CD4-positive, alpha-beta T cell (primary cell): ENCODE data around the gene CYP24A1. TPM values are rescaled to one million over a fixed set of nuclear protein-coding genes. Genes with fewer than 3 reads are reported as not detected.

Source experiments
- ATAC-seq: fragments of 200-7000 bp; cut with Tn5 transposase; one replicate; pipeline ENCODE4 v1.10.0; 2022; ENCODE audit warnings: mild to moderate bottlenecking; ENCODE audit not compliant: poor library complexity
- CTCF ChIA-PET: fragments of 350-600 bp; sonication (Branson Sonifier 250); formaldehyde crosslinking; loops from one replicate; lab custom pipeline; 2021; ENCODE audit warnings: antibody characterized with exemption, inconsistent platforms; lab: Charles Lee
- POLR2A ChIA-PET: fragments of 350-600 bp; sonication (Branson Sonifier 250); formaldehyde crosslinking; loops from one replicate; lab custom pipeline; 2021; ENCODE audit warnings: antibody characterized with exemption, inconsistent platforms; lab: Charles Lee
- DNase-seq, 14 experiments: peaks; one replicate each; pipeline ENCODE4 v3.0.0-alpha.2; 2013 to 2020; ENCODE audit warnings: mixed read lengths in 2 of 14
- H3K27ac ChIP-seq, 2 donors: one replicate each; pipeline versions ENCODE4 v1.5.1 to v1.7.0; 2013; ENCODE audit warnings: low read length in 2 of 2, low read depth in 1 of 2, mild to moderate bottlenecking in 1 of 2
- H3K27me3 ChIP-seq, 2 experiments: 1 replicate in 1 of 2; 2 replicates in 1 of 2; pipeline versions ENCODE4 v1.6.1 to v1.7.0; 2013; ENCODE audit warnings: low read length in 2 of 2, control low read depth in 1 of 2, mild to moderate bottlenecking in 1 of 2, moderate library complexity in 1 of 2; ENCODE audit not compliant: insufficient read depth in 2 of 2, control insufficient read depth in 1 of 2
- H3K36me3 ChIP-seq: one replicate; pipeline ENCODE4 v1.6.1; 2013; ENCODE audit warnings: low read length, control low read depth; ENCODE audit not compliant: insufficient read depth
- H3K4me1 ChIP-seq: one replicate; pipeline ENCODE4 v1.6.1; 2013; ENCODE audit warnings: low read length, control low read depth; ENCODE audit not compliant: insufficient read depth
- H3K4me3 ChIP-seq: one replicate; pipeline ENCODE4 v1.5.1; 2013; ENCODE audit warnings: mild to moderate bottlenecking, low read length, moderate library complexity
- H3K9me3 ChIP-seq, 2 experiments: 1 replicate in 1 of 2; 2 replicates in 1 of 2; pipeline versions ENCODE4 v1.6.1 to v1.7.0; 2013; ENCODE audit warnings: low read length in 2 of 2, mild to moderate bottlenecking in 2 of 2, control low read depth in 1 of 2, moderate library complexity in 1 of 2; ENCODE audit not compliant: control insufficient read depth in 1 of 2, insufficient read depth in 1 of 2
- H3K27ac Mint-ChIP-seq: one replicate; pipeline ENCODE4 v1.8.0; 2020; ENCODE audit warnings: mixed read lengths
- H3K27me3 Mint-ChIP-seq: one replicate; pipeline ENCODE4 v1.8.0; 2021; ENCODE audit warnings: mixed read lengths
- H3K36me3 Mint-ChIP-seq: one replicate; pipeline ENCODE4 v1.8.0; 2021; ENCODE audit warnings: low read depth, mixed read lengths
- H3K4me1 Mint-ChIP-seq: one replicate; pipeline ENCODE4 v1.8.0; 2021; ENCODE audit warnings: low read depth, mixed read lengths
- H3K4me3 Mint-ChIP-seq: one replicate; pipeline ENCODE4 v1.8.0; 2020; ENCODE audit warnings: mild to moderate bottlenecking, mixed read lengths
- H3K9me3 Mint-ChIP-seq: one replicate; pipeline ENCODE4 v1.8.0; 2020; ENCODE audit warnings: mixed read lengths
- intact Hi-C, 2 experiments: fragments of 100-400 bp; cut with DNase I in 1 of 2; cut with micrococcal nuclease in 1 of 2; formaldehyde crosslinking; loops; one replicate each; pipeline versions ENCODE4 v1.15.1 to v1.9.0; 2023 to 2025; cut with DNase I, micrococcal nuclease
- total RNA-seq, 174 experiments: library from RNA in 2 of 174; stranded (reverse) in 2 of 174; gene quantifications; one replicate each; pipeline ENCODE4 v1.2.3 and lab custom pipeline; 2021 to 2026
- TF ChIP-seq, protein P1 (sequence below): fragments of 200-600 bp; IDR thresholded peaks from one replicate; pipeline ENCODE4 v1.8.0; 2022; ENCODE audit warnings: antibody characterized with exemption, mild to moderate bottlenecking

Gene CYP24A1
- total RNA-seq, 2 experiments from 2014 or later = 0.56 to 1.0 TPM

DNA sequence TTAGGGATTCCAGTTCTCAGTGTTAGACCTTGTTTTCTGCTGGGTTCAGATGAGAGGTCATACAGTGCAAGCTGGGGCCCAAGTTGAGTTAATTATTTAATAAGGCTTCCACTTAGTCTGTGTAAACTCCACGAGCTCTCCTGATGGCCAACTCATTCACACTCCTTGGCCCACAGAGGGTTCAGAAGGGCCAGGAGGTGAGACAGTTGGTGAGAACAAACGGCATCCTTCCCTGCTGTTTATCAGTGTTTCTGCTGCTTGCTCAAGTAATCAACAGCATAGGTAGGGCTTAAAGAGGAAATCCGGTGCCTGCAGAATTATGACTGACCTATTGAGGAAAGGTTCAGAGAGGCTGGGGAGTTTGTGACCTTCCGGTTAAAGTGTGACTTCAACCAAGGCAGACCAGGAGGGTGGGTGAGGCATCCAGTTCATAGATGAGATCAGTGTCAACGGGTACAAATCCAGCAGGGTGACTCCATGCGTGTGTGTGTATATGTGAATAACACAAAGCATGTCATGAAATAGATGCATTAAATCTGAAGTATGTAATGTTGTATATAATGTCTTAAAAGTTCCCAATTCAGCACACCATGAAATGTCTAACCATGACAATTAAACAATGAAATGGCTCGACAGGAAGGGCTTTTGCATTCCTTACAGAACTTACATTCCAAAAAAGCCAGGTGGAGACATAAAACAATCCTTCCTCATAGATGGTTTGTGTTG is 66.0 kb downstream of the CYP24A1 start:
- Histone ChIP-seq H3K36me3 (no peaks in the 10 kb centered on the region), H3K4me3 (no peak overlapping the region), H3K4me1 (no peaks in the 10 kb centered on the region), H3K27ac (no peak overlapping the region), H3K9me3 (no peaks in the 10 kb centered on the region), H3K27me3 (peaks cover 0 to 2% of the 10 kb centered on the region in 2 experiments)
- no peak for DNase-seq
- TF ChIP-seq, protein P1, sequence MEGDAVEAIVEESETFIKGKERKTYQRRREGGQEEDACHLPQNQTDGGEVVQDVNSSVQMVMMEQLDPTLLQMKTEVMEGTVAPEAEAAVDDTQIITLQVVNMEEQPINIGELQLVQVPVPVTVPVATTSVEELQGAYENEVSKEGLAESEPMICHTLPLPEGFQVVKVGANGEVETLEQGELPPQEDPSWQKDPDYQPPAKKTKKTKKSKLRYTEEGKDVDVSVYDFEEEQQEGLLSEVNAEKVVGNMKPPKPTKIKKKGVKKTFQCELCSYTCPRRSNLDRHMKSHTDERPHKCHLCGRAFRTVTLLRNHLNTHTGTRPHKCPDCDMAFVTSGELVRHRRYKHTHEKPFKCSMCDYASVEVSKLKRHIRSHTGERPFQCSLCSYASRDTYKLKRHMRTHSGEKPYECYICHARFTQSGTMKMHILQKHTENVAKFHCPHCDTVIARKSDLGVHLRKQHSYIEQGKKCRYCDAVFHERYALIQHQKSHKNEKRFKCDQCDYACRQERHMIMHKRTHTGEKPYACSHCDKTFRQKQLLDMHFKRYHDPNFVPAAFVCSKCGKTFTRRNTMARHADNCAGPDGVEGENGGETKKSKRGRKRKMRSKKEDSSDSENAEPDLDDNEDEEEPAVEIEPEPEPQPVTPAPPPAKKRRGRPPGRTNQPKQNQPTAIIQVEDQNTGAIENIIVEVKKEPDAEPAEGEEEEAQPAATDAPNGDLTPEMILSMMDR = no peak
- ChIA-PET POLR2A (no interaction called here), CTCF (interaction anchor here (1.2 kb wide), 1 partner anchor 100 kb away, joined by 3 read pairs; the partner anchor contains the start of gene PFDN4)
- H3K36me3 Mint-ChIP-seq = no peaks in the 10 kb centered on the region
- intact Hi-C loops = no loop called here
- peaks cover 14% of the 10 kb centered on the region for H3K27me3 Mint-ChIP-seq
- H3K4me1 Mint-ChIP-seq = peaks cover 4% of the 10 kb centered on the region
- no peak overlapping the region for H3K27ac Mint-ChIP-seq
- no peak for ATAC-seq
- H3K9me3 Mint-ChIP-seq = no peaks in the 10 kb centered on the region
- no peak overlapping the region for H3K4me3 Mint-ChIP-seq

DNA sequence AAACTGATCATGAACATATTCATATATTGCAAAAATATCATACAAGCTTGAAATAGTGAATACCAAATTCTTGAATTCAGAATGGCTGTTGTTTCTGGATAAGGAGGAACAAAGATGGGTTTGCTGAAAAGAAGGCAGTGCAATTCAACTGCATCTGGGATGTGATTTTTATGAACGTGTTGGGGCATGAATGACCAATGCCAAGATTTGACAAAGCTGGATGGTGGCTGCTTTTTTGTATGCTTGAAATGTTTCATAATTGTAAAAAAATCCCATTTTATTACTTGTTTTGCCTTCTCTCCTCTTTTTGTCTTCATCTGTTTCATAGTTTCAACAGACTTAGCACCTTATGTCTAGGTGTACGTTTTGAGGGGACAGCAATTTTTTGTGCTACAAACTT is 66.6 kb downstream of the CYP24A1 start:
- intact Hi-C loops = no loop called here
- Mint-ChIP-seq H3K27ac (no peak overlapping the region), H3K9me3 (no peaks in the 10 kb centered on the region), H3K4me3 (no peak overlapping the region), H3K4me1 (peaks cover 4% of the 10 kb centered on the region), H3K27me3 (peaks cover 14% of the 10 kb centered on the region), H3K36me3 (no peaks in the 10 kb centered on the region)
- peaks cover 0 to 2% of the 10 kb centered on the region in 2 experiments for H3K27me3 ChIP-seq
- POLR2A ChIA-PET = interaction anchor here (1.1 kb wide), 1 partner anchor 1697 kb away, joined by 3 read pairs; no protein-coding TSS in a partner anchor
- no peak for ATAC-seq
- TF ChIP-seq, protein P1 = no peak
- CTCF ChIA-PET = interaction anchor here (1.2 kb wide), 1 partner anchor 101 kb away, joined by 3 read pairs; the partner anchor contains the start of gene PFDN4
- no peak for DNase-seq
- H3K4me3 ChIP-seq = no peak overlapping the region
- H3K27ac ChIP-seq = no peak overlapping the region
- H3K4me1 ChIP-seq = no peaks in the 10 kb centered on the region
- H3K36me3 ChIP-seq = no peaks in the 10 kb centered on the region
- no peaks in the 10 kb centered on the region for H3K9me3 ChIP-seq

DNA sequence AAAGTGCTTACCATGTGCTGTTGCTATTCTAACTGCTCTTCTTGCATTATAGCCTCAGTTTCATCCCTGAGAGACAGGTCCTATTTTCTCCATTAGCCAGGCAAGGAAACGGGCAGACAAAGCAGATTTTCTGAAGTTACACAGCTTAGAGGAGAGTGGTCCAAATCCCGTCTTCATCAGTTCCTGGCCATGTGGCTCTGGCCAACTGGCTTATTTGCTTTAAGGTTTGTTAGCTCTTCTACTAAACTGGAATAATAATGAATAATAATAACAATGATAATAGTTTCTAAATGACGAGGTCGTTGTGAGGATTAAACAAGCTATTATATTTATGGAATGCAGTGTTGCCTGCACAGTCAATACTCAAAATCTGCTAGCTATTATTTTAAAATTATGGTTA is 67.6 kb downstream of the CYP24A1 start:
- Histone ChIP-seq H3K4me1 (no peaks in the 10 kb centered on the region), H3K9me3 (no peaks in the 10 kb centered on the region), H3K27me3 (no peaks in the 10 kb centered on the region), H3K36me3 (no peaks in the 10 kb centered on the region), H3K27ac (no peak overlapping the region), H3K4me3 (no peak overlapping the region)
- Mint-ChIP-seq H3K36me3 (no peaks in the 10 kb centered on the region), H3K4me3 (no peak overlapping the region), H3K4me1 (peaks cover 4% of the 10 kb centered on the region), H3K9me3 (no peaks in the 10 kb centered on the region), H3K27me3 (peaks cover 13% of the 10 kb centered on the region), H3K27ac (no peak overlapping the region)
- no peak for DNase-seq
- intact Hi-C loops = no loop called here
- ChIA-PET CTCF (no interaction called here), POLR2A (interaction anchor here (1.1 kb wide), 1 partner anchor 1696 kb away, joined by 3 read pairs; no protein-coding TSS in a partner anchor)
- TF ChIP-seq, protein P1 = no peak
- ATAC-seq = no peak
